Tibial nerve (tissue), 4 donors: ENCODE measurements around the gene ADGRF5.
"Not testable (repeated sequence)": the region's sequence is repeated elsewhere in the genome, so short reads cannot be mapped to it uniquely, and the experiment has no call there.

ENCODE experiments used
- CTCF ChIP-seq, 5 experiments: fragments of 200-600 bp in 3 of 5; fragments of 450-650 bp in 2 of 5; sonication (generic) in 3 of 5; IDR thresholded peaks; one replicate each; pipeline ENCODE4 v1.5.1; 2016 to 2019; ENCODE audit warnings: antibody characterized with exemption in 5 of 5, mild to moderate bottlenecking in 3 of 5, moderate library complexity in 2 of 5
- EP300 ChIP-seq, 2 donors: sonication (generic); formaldehyde crosslinking; IDR thresholded peaks; one replicate each; pipeline ENCODE4 v1.6.1; 2017; ENCODE audit warnings: antibody characterized with exemption in 2 of 2, mild to moderate bottlenecking in 1 of 2
- POLR2A ChIP-seq, 2 donors: fragments of 450-650 bp; IDR thresholded peaks; one replicate each; pipeline ENCODE4 v1.6.1; 2017; ENCODE audit warnings: antibody characterized with exemption in 2 of 2, mild to moderate bottlenecking in 2 of 2, moderate library complexity in 2 of 2

- TF ChIP-seq CTCF, POLR2A, EP300 (IDR thresholded peaks at IDR 0.05): not testable (repeated sequence)
Observed at GRCh38 chr6:46834991-46835390, 86.7 kb downstream of the ADGRF5 start.
